HG02885 (cell line): ENCODE data around the gene SPEM3.

Source experiments
- ATAC-seq: cut with Tn5 transposase; IDR thresholded peaks from one replicate; pipeline ENCODE4 v1.9.1; 2021; ENCODE audit warnings: mild to moderate bottlenecking; ENCODE audit not compliant: unreplicated experiment, poor library complexity

SPEM3 gene

GRCh38 chr17:7428557-7428956 lies at the start of gene SPEM3:
Gene SPEM3 (plus strand): TSS chr17:7428857. CDS start chr17:7428903, 46 bp downstream.
- no peak for ATAC-seq

GRCh38 chr17:7379134-7379533 lies 49.5 kb upstream of the SPEM3 start:
- ATAC-seq, result no peak

GRCh38 chr17:7380321-7380720 lies 48.3 kb upstream of the SPEM3 start:
- ATAC-seq, result no peak

- ATAC-seq, result no peak
Observed at GRCh38 chr17:7380855-7381683, 47.6 kb upstream of the SPEM3 start, which contains the start of gene TNK1. Gene TNK1 (plus strand): TSS chr17:7381089. CDS start chr17:7382927, 1,838 bp downstream.

GRCh38 chr17:7382901-7383300 lies 45.8 kb upstream of the SPEM3 start:
- no peak for ATAC-seq

- ATAC-seq, result no peak
Observed at GRCh38 chr17:7383371-7383741, 45.3 kb upstream of the SPEM3 start.

GRCh38 chr17:7383742-7384488 lies 44.7 kb upstream of the SPEM3 start:
- ATAC-seq, result peak; percentile 64

- ATAC-seq, result no peak
Observed at GRCh38 chr17:7384489-7385081, 44.1 kb upstream of the SPEM3 start.

- no peak for ATAC-seq
Observed at GRCh38 chr17:7388856-7389255, 39.8 kb upstream of the SPEM3 start.

- no peak for ATAC-seq
Observed at GRCh38 chr17:7389924-7390910, 38.4 kb upstream of the SPEM3 start.

GRCh38 chr17:7391307-7391706 lies 37.4 kb upstream of the SPEM3 start:
- no peak for ATAC-seq

- no peak for ATAC-seq
Observed at GRCh38 chr17:7392696-7393612, 35.7 kb upstream of the SPEM3 start.

- ATAC-seq, result peak; percentile 58
Observed at GRCh38 chr17:7393613-7394451, 34.8 kb upstream of the SPEM3 start.

GRCh38 chr17:7394452-7395191 lies 34.0 kb upstream of the SPEM3 start, which contains the start of gene PLSCR3:
Gene PLSCR3 (minus strand): TSS chr17:7394525. CDS start chr17:7394110, 415 bp downstream.
- peak; percentile 85 for ATAC-seq

- ATAC-seq, result no peak
Observed at GRCh38 chr17:7396147-7396546, 32.5 kb upstream of the SPEM3 start.

GRCh38 chr17:7398612-7399011 lies 30.0 kb upstream of the SPEM3 start:
- ATAC-seq, result no peak

- ATAC-seq, result no peak
Observed at GRCh38 chr17:7403043-7403726, 25.5 kb upstream of the SPEM3 start.
